C4-2B (cell line): ENCODE data around the gene IFTAP.

Experiments used
- H3K27ac ChIP-seq: fragments of 450-650 bp; 2 replicates; pipeline ENCODE4 v1.5.1; 2017
- ZFX ChIP-seq: fragments of 450-650 bp; IDR thresholded peaks from 2 replicates; pipeline ENCODE4 v1.6.1; 2017
- TF ChIP-seq, protein P1 (sequence below): fragments of 450-650 bp; conservative IDR thresholded peaks from 2 replicates; pipeline ENCODE4 v1.5.1; 2017; ENCODE audit warnings: mild to moderate bottlenecking

Gene IFTAP

DNA sequence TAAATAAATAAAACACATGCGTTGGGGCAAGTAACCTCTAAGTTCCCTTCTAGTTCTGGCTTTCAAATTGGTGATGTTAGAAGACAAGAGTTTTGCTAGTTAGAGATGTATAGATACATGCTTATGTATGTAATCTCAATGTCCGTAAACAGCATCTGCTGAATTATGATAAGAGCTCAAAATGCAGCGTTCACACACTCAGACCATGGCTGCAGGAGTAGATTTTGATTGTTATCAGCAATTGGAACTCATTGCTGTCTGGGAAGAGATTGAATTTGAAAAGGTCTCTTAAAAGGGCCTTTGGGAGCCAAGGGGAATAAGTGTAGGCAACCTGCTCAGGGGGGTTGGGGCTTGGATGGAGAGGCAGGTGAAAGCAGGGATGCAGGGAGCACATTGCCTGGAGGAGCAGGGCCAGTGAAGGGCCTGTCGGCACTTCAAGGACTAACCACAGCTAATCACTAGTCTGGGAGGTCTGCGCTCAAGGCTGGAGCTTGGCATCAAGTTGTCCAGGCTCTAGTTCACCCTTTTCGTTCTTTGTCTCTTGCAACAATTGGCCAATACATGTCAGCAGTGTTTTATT, 29.2 kb upstream of the IFTAP start:
- H3K27ac ChIP-seq: no peak overlapping the region
- TF ChIP-seq, protein P1, sequence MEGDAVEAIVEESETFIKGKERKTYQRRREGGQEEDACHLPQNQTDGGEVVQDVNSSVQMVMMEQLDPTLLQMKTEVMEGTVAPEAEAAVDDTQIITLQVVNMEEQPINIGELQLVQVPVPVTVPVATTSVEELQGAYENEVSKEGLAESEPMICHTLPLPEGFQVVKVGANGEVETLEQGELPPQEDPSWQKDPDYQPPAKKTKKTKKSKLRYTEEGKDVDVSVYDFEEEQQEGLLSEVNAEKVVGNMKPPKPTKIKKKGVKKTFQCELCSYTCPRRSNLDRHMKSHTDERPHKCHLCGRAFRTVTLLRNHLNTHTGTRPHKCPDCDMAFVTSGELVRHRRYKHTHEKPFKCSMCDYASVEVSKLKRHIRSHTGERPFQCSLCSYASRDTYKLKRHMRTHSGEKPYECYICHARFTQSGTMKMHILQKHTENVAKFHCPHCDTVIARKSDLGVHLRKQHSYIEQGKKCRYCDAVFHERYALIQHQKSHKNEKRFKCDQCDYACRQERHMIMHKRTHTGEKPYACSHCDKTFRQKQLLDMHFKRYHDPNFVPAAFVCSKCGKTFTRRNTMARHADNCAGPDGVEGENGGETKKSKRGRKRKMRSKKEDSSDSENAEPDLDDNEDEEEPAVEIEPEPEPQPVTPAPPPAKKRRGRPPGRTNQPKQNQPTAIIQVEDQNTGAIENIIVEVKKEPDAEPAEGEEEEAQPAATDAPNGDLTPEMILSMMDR: no peak
- TF ChIP-seq ZFX: no peak

DNA sequence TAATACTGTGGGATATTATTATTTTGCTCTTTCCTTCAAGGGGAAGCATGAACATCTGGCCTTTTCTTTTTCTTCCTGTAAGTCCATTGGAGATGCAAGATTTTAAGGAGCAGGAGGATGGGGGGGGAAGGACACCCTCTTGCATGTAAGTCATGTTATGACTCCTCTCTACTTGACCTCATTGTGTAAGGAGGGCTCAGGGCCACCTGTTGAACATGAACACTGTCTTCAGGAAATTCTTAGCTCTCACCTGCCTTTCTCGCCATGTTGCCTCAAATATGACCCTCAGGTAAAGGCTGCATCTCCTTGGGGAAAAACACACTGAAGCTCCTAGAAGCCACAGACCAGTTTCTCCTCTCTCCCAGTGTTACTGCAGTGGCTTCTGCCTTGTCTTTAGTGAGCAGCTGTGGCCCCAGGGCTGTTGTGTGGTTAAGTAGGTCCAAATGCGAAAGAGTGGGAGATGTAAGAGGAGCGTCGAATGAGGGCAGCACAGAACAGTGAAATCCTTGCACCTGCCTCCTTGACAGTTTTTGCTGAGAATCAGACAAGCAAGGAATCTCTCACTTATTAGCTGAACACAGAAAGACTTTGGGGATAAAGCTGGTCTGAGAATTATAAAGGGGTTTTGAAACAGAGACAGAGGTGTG, 27.8 kb upstream of the IFTAP start:
- no peak overlapping the region for H3K27ac ChIP-seq
- no peak for TF ChIP-seq ZFX
- TF ChIP-seq, protein P1: no peak

DNA sequence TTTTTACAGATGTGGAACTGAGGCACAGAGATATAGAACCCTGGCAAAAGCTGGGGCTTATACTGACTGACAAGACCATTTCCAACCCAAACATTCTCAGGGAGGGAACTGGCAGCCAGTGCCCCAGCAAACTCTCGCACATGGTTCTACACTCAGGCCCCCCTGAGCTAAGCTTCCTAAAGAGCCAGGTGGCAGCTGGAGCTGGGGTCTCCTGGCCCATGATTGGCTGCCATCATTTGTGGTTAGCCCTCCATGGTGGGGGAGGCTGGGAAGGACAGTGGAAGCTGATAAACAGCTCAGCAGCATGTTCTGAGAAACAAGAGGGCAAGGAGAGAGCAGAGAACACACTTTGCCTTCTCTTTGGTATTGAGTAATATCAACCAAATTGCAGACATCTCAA, 26.6 kb upstream of the IFTAP start, which contains the start of gene RAG1:
Gene RAG1 (plus strand): TSS at position 314 of the 400 bp plus-strand sequence. CDS start 5,298 bp downstream, outside the sequence.
- TF ChIP-seq, protein P1: no peak
- TF ChIP-seq ZFX: no peak
- H3K27ac ChIP-seq: no peak within 1 kb of the TSS

DNA sequence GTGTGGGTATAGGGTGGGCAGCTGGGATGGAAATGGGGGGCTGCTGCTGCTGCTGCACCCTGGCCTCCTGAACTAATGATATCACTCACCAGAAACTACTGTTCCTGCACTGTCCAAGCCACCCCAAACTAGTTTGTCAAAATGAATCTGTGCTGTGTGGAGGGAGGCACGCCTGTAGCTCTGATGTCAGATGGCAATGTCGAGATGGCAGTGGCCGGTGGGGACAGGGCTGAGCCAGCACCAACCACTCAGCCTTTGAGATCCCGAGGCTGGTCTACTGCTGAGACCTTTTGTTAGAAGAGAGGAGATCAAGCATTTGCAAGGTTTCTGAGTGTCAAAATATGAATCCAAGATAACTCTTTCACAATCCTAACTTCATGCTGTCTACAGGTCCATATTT, 25.2 kb upstream of the IFTAP start:
- H3K27ac ChIP-seq: no peak overlapping the region
- TF ChIP-seq ZFX: no peak
- TF ChIP-seq, protein P1: no peak

DNA sequence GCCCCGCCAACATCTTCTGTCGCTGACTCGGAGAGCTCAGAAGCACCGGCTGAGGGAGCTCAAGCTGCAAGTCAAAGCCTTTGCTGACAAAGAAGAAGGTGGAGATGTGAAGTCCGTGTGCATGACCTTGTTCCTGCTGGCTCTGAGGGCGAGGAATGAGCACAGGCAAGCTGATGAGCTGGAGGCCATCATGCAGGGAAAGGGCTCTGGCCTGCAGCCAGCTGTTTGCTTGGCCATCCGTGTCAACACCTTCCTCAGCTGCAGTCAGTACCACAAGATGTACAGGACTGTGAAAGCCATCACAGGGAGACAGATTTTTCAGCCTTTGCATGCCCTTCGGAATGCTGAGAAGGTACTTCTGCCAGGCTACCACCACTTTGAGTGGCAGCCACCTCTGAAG, 19.8 kb upstream of the IFTAP start:
- H3K27ac ChIP-seq: no peak overlapping the region
- TF ChIP-seq, protein P1: no peak
- TF ChIP-seq ZFX: no peak

DNA sequence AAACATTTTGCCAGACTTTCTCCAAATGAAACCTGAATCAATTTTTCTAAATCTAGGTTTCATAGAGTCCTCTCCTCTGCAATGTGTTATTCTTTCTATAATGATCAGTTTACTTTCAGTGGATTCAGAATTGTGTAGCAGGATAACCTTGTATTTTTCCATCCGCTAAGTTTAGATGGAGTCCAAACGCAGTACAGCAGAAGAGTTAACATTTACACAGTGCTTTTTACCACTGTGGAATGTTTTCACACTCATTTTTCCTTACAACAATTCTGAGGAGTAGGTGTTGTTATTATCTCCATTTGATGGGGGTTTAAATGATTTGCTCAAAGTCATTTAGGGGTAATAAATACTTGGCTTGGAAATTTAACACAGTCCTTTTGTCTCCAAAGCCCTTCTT, 16.9 kb upstream of the IFTAP start:
- no peak overlapping the region for H3K27ac ChIP-seq
- no peak for TF ChIP-seq ZFX

DNA sequence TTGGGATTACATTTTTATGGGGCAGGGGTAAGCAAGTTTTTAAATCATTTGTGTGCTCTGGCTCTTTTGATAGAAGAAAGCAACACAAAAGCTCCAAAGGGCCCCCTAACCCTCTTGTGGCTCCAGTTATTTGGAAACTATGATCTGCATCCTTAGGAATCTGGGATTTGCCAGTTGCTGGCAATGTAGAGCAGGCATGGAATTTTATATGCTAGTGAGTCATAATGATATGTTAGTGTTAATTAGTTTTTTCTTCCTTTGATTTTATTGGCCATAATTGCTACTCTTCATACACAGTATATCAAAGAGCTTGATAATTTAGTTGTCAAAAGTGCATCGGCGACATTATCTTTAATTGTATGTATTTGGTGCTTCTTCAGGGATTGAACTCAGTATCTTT, 16.4 kb upstream of the IFTAP start:
- H3K27ac ChIP-seq: no peak overlapping the region
- TF ChIP-seq ZFX: no peak
- TF ChIP-seq, protein P1: no peak

DNA sequence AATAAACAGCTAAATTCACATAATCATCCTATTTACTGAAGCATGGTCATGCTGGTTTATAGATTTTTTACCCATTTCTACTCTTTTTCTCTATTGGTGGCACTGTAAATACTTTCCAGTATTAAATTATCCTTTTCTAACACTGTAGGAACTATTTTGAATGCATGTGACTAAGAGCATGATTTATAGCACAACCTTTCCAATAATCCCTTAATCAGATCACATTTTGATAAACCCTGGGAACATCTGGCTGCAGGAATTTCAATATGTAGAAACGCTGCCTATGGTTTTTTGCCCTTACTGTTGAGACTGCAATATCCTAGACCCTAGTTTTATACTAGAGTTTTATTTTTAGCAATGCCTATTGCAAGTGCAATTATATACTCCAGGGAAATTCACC, 15.8 kb upstream of the IFTAP start:
- TF ChIP-seq, protein P1: no peak
- no peak for TF ChIP-seq ZFX
- H3K27ac ChIP-seq: no peak overlapping the region
